K562 (cell line): ENCODE measurements around the gene KRTAP6-2. TPM values are rescaled to one million over a fixed set of nuclear protein-coding genes. Genes with fewer than 3 reads are reported as not detected.

Source experiments
- ATAC-seq: fragments of 200-7000 bp; cut with Tn5 transposase; 3 replicates; pipeline ENCODE4 v1.9.1; 2020; ENCODE audit warnings: moderate library complexity
- BruUV-seq: library from RNA; stranded (reverse); fragments of 400-500 nt; replicated peaks from 2 replicates; lab custom pipeline; 2021; lab: Mats Ljungman, UMichigan
- CTCF ChIA-PET: fragments of 300-600 bp; formaldehyde crosslinking; extraction: SDS; loops from one replicate; lab custom pipeline; 2021; ENCODE audit warnings: low intra/inter-chr PET ratio; lab: Yijun Ruan, JAX
- POLR2A ChIA-PET: fragments of 300-600, 350-650 bp; sonication (Branson Sonifier 250); formaldehyde crosslinking; extraction: SDS; loops from one replicate; lab custom pipeline; 2021; ENCODE audit warnings: antibody characterized with exemption, inconsistent platforms; lab: Yijun Ruan, JAX
- DNase-seq, 4 experiments: peaks; one replicate each; pipeline versions ENCODE4 v3.0.0 to v3.0.0-alpha.2; 2011 to 2018; ENCODE audit warnings: low spot score in 3 of 4, mixed read lengths in 3 of 4; ENCODE audit errors: extremely low read depth in 1 of 4
- FAIRE-seq: peaks from 2 replicates; lab custom pipeline; 2011; peaks lifted over from hg19 to GRCh38; lab: Jason Lieb, UNC
- H2AFZ ChIP-seq: 2 replicates; pipeline ENCODE4 v1.6.0; 2011; ENCODE audit warnings: low read depth, low read length, control low read depth, inconsistent platforms
- H3K27ac ChIP-seq: fragments of 200-600 bp; 3 replicates; pipeline ENCODE4 v1.8.0; 2011; ENCODE audit warnings: low read depth, mild to moderate bottlenecking, control low read depth, inconsistent platforms, low read length, moderate library complexity, mixed read lengths; ENCODE audit errors: extremely low read depth
- H3K27me3 ChIP-seq, 2 experiments: fragments of 300-600 bp in 1 of 2; 2 replicates in 1 of 2; 3 replicates in 1 of 2; pipeline versions ENCODE4 v1.6.0 to v1.8.0; 2011; ENCODE audit warnings: inconsistent platforms in 2 of 2, low read length in 2 of 2, mild to moderate bottlenecking in 1 of 2, mixed read lengths in 1 of 2, moderate library complexity in 1 of 2; ENCODE audit not compliant: control insufficient read depth in 2 of 2, insufficient read depth in 2 of 2
- H3K36me3 ChIP-seq: fragments of 300-600 bp; 3 replicates; pipeline ENCODE4 v1.8.0; 2011; ENCODE audit warnings: mild to moderate bottlenecking, low read length, inconsistent platforms; ENCODE audit not compliant: control insufficient read depth, insufficient read depth
- H3K4me1 ChIP-seq, 2 experiments: fragments of 200-600 bp in 1 of 2; replicated peaks in 1 of 2; 2 replicates in 1 of 2; 3 replicates in 1 of 2; pipeline versions ENCODE4 v1.5.1 to v1.8.0; 2011; ENCODE audit warnings: inconsistent platforms in 2 of 2, low read length in 2 of 2, mild to moderate bottlenecking in 1 of 2, mixed read lengths in 1 of 2, moderate library complexity in 1 of 2; ENCODE audit not compliant: control insufficient read depth in 2 of 2, insufficient read depth in 2 of 2
- H3K4me2 ChIP-seq: 2 replicates; pipeline ENCODE4 v1.6.1; 2011; ENCODE audit warnings: low read length, control low read depth, inconsistent platforms, mixed read lengths; ENCODE audit not compliant: insufficient read depth
- H3K4me3 ChIP-seq: fragments of 200-600 bp; sonication (generic), shearing (Covaris generic); 2 replicates; pipeline ENCODE4 v1.5.1; 2016; ENCODE audit warnings: control low read depth, inconsistent platforms
- H3K79me2 ChIP-seq: fragments of 200-600 bp; 3 replicates; pipeline ENCODE4 v1.8.0; 2011; ENCODE audit warnings: low read length, inconsistent platforms; ENCODE audit not compliant: control insufficient read depth, insufficient read depth
- H3K9ac ChIP-seq, 2 experiments: 2 replicates each; pipeline versions ENCODE4 v1.6.0 to v1.6.1; 2011; ENCODE audit warnings: low read depth in 2 of 2, low read length in 2 of 2, control low read depth in 1 of 2, inconsistent platforms in 1 of 2, mild to moderate bottlenecking in 1 of 2, mixed read lengths in 1 of 2; ENCODE audit not compliant: insufficient read depth in 1 of 2
- H3K9me1 ChIP-seq: one replicate; pipeline ENCODE4 v1.6.0; 2011; ENCODE audit warnings: inconsistent platforms, mild to moderate bottlenecking, low read length, moderate library complexity; ENCODE audit not compliant: control insufficient read depth, insufficient read depth
- H3K9me3 ChIP-seq: replicated peaks from 2 replicates; pipeline ENCODE4 v1.5.1; 2011; ENCODE audit warnings: low read depth, low read length, inconsistent platforms; ENCODE audit not compliant: control insufficient read depth, insufficient read depth
- H4K20me1 ChIP-seq: replicated peaks from 2 replicates; pipeline ENCODE4 v1.6.1; 2011; ENCODE audit warnings: low read length, inconsistent platforms, mixed read lengths; ENCODE audit not compliant: control insufficient read depth, insufficient read depth
- MCM5 ChIP-seq: fragments of 450-650 bp; IDR thresholded peaks from 2 replicates; pipeline ENCODE4 v1.6.1; 2016; ENCODE audit warnings: low read depth
- PTRF ChIP-seq: fragments of 450-650 bp; IDR thresholded peaks from 2 replicates; pipeline ENCODE4 v1.6.1; 2016; ENCODE audit warnings: mild to moderate bottlenecking, missing genetic modification characterization, missing compliant biosample characterization
- PURB ChIP-seq: sonication (generic); formaldehyde crosslinking; IDR thresholded peaks from 2 replicates; pipeline ENCODE4 v1.9.0; 2021; ENCODE audit warnings: low read depth, mild to moderate bottlenecking, missing genetic modification reagents
- RAD51 ChIP-seq: fragments of 450-650 bp; IDR thresholded peaks from 2 replicates; pipeline ENCODE4 v1.7.1; 2016; ENCODE audit warnings: low read depth, mild to moderate bottlenecking, borderline replicate concordance
- RFX7 ChIP-seq: fragments of 250-450 bp; sonication (Bioruptor Pico); IDR thresholded peaks from 2 replicates; pipeline ENCODE4 v1.5.1; 2021; ENCODE audit warnings: mild to moderate bottlenecking
- SRSF1 ChIP-seq: fragments of 200-400 bp; formaldehyde crosslinking; IDR thresholded peaks from 2 replicates; pipeline ENCODE4 v1.6.1; 2017; ENCODE audit warnings: mild to moderate bottlenecking, low read depth, low read length, moderate library complexity
- TRIM24 ChIP-seq, 2 experiments: fragments of 450-650 bp; IDR thresholded peaks; 2 replicates each; pipeline ENCODE4 v1.6.1; 2016
- ZNF780A ChIP-seq: fragments of 250-450 bp; sonication (Bioruptor Pico); IDR thresholded peaks from 2 replicates; pipeline ENCODE4 v1.5.0; 2021; ENCODE audit warnings: mild to moderate bottlenecking
- WGBS: fragments of 100-300 bp; shearing (Covaris generic); methylation state at CpG from one replicate; pipeline ENCODE4 v1.1.6; 2016; ENCODE audit warnings: low coverage, mixed read lengths; ENCODE audit not compliant: insufficient coverage; ENCODE audit errors: missing lambda C conversion rate; 5-methylcytosine and 5-hydroxymethylcytosine counted together
- in situ Hi-C: fragments of 300-500 bp; cut with MboI; formaldehyde crosslinking; loops from 4 replicates; pipeline ENCODE4 v1.15.0; 2018; ENCODE audit warnings: inconsistent platforms, mixed read lengths
- intact Hi-C: fragments of 100-400 bp; cut with micrococcal nuclease; formaldehyde crosslinking; loops from 2 replicates; pipeline ENCODE4 v1.14.2; 2022
- polyA plus RNA-seq, 8 experiments: library from polyadenylated mRNA; depleted of rRNA in 4 of 8; stranded (reverse) in 5 of 8; unstranded in 3 of 8; fragments of >200 nt; fragmentation: Nextera tagmentation in 2 of 8; fragmentation: Illumina TruSeq in 1 of 8; extraction: Ambion mirVana in 2 of 8; extraction: Trizol in 1 of 8; gene quantifications; 2 replicates each; pipeline versions ENCODE4 v1.2.1 to v1.2.3, GENCODE V29; 2011 to 2014; ENCODE audit warnings: inconsistent platforms in 1 of 8, missing spikeins in 1 of 8
- total RNA-seq, 7 experiments: library from RNA; depleted of rRNA in 6 of 7; stranded (reverse); fragments of >200 nt in 6 of 7; fragmentation: Illumina TruSeq in 2 of 7; extraction: Trizol in 2 of 7; gene quantifications; 2 replicates each; pipeline versions ENCODE4 v1.2.1 to v1.2.3, GENCODE V29; 2011 to 2021; ENCODE audit warnings: low replicate concordance in 1 of 7
- TF ChIP-seq, protein P1 (sequence below): sonication (generic); formaldehyde crosslinking; IDR thresholded peaks from 2 replicates; pipeline ENCODE4 v1.8.0; 2022; ENCODE audit warnings: mild to moderate bottlenecking, missing genetic modification reagents, borderline replicate concordance
- TF ChIP-seq, protein P2 (sequence below): sonication (generic); IDR thresholded peaks from 2 replicates; pipeline ENCODE4 v1.6.1; 2016
- TF ChIP-seq, protein P3 (sequence below): fragments of 250-450 bp; sonication (Bioruptor Pico); IDR thresholded peaks from 2 replicates; pipeline ENCODE4 v1.4.0; 2020; ENCODE audit warnings: borderline replicate concordance
- TF ChIP-seq, protein P4 (sequence below), 2 experiments: fragments of 450-650 bp; IDR thresholded peaks; 2 replicates each; pipeline ENCODE4 v1.6.1; 2018; ENCODE audit warnings: mild to moderate bottlenecking in 2 of 2, low read depth in 1 of 2; ENCODE audit not compliant: partially characterized antibody in 2 of 2
- TF ChIP-seq, protein P5 (sequence below): fragments of 450-650 bp; IDR thresholded peaks from 2 replicates; pipeline ENCODE4 v1.6.1; 2014; ENCODE audit warnings: low read depth, mild to moderate bottlenecking, moderate library complexity, borderline replicate concordance

The KRTAP6-2 gene
- total and polyA plus RNA-seq, 9 of the 15 experiments (the other 6 are each of a cell fraction or from before 2014, with no cell fraction given) = not detected

DNA sequence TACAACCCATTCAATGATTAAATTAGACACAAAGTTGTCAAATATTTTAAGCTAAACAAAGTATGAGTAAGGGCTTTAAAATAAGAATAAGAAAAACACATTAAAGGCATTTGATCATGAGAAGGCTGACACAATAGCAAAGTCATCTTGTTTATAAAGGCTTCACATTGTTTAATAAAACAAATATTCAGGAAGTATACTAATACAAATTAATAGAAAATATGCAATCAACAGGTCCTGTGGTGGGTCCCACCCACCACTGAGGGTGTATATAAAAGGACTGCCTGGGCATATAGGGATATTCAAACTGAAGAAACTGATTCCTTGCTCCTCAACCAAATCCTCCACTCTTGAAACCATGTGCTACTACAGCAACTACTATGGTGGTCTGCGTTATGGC is 36.2 kb upstream of the KRTAP6-2 start, which contains the start of gene KRTAP20-2:
KRTAP20-2 (plus strand) TSS at position 301 of the 400 bp plus-strand sequence; CDS start at position 359, 58 bp downstream.
- FAIRE-seq (no peak), ATAC-seq (no peak), DNase-seq (no peak)
- H3K79me2 ChIP-seq = no peaks in the 10 kb centered on the region
- H3K36me3 ChIP-seq = no peaks in the 10 kb centered on the region
- WGBS = 0% methylated on average over 1 of the region's 1 CpG
- no peak within 1 kb of the TSS for H3K27ac ChIP-seq
- no TSS peak for BruUV-seq
- H3K4me1 ChIP-seq = no peaks in the 10 kb centered on the region
- ChIA-PET POLR2A (no interaction called here), CTCF (no interaction called here)
- no peak within 1 kb of the TSS for H3K4me3 ChIP-seq
- no peak within 1 kb of the TSS for H3K4me2 ChIP-seq
- H3K9me1 ChIP-seq = no peaks in the 10 kb centered on the region
- intact Hi-C loops (loop anchor here (10.0 kb wide), 1 partner anchor 180 kb away; no protein-coding TSS in a partner anchor), in situ Hi-C loops (no loop called here)
- H2AFZ ChIP-seq = no peak within 1 kb of the TSS
- H3K27me3 ChIP-seq = no peaks in the 10 kb centered on the region
- no peaks in the 10 kb centered on the region for H4K20me1 ChIP-seq
- H3K9me3 ChIP-seq = no peaks in the 10 kb centered on the region
- no peak within 1 kb of the TSS for H3K9ac ChIP-seq
- TF ChIP-seq, protein P1, sequence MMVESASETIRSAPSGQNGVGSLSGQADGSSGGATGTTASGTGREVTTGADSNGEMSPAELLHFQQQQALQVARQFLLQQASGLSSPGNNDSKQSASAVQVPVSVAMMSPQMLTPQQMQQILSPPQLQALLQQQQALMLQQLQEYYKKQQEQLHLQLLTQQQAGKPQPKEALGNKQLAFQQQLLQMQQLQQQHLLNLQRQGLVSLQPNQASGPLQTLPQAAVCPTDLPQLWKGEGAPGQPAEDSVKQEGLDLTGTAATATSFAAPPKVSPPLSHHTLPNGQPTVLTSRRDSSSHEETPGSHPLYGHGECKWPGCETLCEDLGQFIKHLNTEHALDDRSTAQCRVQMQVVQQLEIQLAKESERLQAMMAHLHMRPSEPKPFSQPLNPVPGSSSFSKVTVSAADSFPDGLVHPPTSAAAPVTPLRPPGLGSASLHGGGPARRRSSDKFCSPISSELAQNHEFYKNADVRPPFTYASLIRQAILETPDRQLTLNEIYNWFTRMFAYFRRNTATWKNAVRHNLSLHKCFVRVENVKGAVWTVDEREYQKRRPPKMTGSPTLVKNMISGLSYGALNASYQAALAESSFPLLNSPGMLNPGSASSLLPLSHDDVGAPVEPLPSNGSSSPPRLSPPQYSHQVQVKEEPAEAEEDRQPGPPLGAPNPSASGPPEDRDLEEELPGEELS = no peak
- TF ChIP-seq RFX7 (CRISPR knock-in tag) (no peak), PTRF (tag) (no peak), SRSF1 (no peak), ZNF780A (CRISPR knock-in tag) (no peak), RAD51 (no peak), TRIM24 (IDR thresholded peaks at IDR 0.05) (no peak), PURB (no peak), MCM5 (no peak)
- TF ChIP-seq, protein P2, sequence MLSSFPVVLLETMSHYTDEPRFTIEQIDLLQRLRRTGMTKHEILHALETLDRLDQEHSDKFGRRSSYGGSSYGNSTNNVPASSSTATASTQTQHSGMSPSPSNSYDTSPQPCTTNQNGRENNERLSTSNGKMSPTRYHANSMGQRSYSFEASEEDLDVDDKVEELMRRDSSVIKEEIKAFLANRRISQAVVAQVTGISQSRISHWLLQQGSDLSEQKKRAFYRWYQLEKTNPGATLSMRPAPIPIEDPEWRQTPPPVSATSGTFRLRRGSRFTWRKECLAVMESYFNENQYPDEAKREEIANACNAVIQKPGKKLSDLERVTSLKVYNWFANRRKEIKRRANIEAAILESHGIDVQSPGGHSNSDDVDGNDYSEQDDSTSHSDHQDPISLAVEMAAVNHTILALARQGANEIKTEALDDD = no peak
- TF ChIP-seq, protein P3, sequence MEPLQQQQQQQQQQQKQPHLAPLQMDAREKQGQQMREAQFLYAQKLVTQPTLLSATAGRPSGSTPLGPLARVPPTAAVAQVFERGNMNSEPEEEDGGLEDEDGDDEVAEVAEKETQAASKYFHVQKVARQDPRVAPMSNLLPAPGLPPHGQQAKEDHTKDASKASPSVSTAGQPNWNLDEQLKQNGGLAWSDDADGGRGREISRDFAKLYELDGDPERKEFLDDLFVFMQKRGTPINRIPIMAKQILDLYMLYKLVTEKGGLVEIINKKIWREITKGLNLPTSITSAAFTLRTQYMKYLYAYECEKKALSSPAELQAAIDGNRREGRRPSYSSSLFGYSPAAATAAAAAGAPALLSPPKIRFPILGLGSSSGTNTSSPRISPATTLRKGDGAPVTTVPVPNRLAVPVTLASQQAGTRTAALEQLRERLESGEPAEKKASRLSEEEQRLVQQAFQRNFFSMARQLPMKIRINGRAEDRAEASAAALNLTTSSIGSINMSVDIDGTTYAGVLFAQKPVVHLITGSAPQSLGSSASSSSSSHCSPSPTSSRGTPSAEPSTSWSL (CRISPR knock-in tag) = no peak
- TF ChIP-seq, protein P4, sequence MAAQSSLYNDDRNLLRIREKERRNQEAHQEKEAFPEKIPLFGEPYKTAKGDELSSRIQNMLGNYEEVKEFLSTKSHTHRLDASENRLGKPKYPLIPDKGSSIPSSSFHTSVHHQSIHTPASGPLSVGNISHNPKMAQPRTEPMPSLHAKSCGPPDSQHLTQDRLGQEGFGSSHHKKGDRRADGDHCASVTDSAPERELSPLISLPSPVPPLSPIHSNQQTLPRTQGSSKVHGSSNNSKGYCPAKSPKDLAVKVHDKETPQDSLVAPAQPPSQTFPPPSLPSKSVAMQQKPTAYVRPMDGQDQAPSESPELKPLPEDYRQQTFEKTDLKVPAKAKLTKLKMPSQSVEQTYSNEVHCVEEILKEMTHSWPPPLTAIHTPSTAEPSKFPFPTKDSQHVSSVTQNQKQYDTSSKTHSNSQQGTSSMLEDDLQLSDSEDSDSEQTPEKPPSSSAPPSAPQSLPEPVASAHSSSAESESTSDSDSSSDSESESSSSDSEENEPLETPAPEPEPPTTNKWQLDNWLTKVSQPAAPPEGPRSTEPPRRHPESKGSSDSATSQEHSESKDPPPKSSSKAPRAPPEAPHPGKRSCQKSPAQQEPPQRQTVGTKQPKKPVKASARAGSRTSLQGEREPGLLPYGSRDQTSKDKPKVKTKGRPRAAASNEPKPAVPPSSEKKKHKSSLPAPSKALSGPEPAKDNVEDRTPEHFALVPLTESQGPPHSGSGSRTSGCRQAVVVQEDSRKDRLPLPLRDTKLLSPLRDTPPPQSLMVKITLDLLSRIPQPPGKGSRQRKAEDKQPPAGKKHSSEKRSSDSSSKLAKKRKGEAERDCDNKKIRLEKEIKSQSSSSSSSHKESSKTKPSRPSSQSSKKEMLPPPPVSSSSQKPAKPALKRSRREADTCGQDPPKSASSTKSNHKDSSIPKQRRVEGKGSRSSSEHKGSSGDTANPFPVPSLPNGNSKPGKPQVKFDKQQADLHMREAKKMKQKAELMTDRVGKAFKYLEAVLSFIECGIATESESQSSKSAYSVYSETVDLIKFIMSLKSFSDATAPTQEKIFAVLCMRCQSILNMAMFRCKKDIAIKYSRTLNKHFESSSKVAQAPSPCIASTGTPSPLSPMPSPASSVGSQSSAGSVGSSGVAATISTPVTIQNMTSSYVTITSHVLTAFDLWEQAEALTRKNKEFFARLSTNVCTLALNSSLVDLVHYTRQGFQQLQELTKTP (IDR thresholded peaks at IDR 0.05; ENCODE audit: low read depth in 1 of 2, partially characterized antibody in 2 of 2) = no peak
- TF ChIP-seq, protein P5, sequence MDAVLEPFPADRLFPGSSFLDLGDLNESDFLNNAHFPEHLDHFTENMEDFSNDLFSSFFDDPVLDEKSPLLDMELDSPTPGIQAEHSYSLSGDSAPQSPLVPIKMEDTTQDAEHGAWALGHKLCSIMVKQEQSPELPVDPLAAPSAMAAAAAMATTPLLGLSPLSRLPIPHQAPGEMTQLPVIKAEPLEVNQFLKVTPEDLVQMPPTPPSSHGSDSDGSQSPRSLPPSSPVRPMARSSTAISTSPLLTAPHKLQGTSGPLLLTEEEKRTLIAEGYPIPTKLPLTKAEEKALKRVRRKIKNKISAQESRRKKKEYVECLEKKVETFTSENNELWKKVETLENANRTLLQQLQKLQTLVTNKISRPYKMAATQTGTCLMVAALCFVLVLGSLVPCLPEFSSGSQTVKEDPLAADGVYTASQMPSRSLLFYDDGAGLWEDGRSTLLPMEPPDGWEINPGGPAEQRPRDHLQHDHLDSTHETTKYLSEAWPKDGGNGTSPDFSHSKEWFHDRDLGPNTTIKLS = no peak
